HEK293T (cell line): Measurements from ENCODE around the gene NAV2.

ENCODE experiments used
- BHLHE40 ChIP-seq: fragments of 450-650 bp; IDR thresholded peaks from 2 replicates; pipeline ENCODE4 v1.6.1; 2016; ENCODE audit warnings: mild to moderate bottlenecking, moderate library complexity, borderline replicate concordance
- FOXA1 ChIP-seq: fragments of 450-650 bp; IDR thresholded peaks from 2 replicates; pipeline ENCODE4 v1.6.1; 2016; ENCODE audit warnings: mild to moderate bottlenecking

- no peak for TF ChIP-seq FOXA1
- no peak for TF ChIP-seq BHLHE40
These were observed 21.8 kb upstream of the NAV2 start for GRCh38 chr11:19690885-19691284.
